Fibroblast of lung (primary cell): ENCODE data around the gene AKT1.

Experiments used
- EZH2 ChIP-seq: IDR thresholded peaks from 2 replicates; pipeline ENCODE4 v1.5.1; 2012; ENCODE audit warnings: low read length, control low read depth, mild to moderate bottlenecking; ENCODE audit errors: missing control alignments
- TF ChIP-seq, protein P1 (sequence below), 2 donors: IDR thresholded peaks in 1 of 2; conservative IDR thresholded peaks in 1 of 2; 1 replicate in 1 of 2; 2 replicates in 1 of 2; pipeline ENCODE4 v1.5.1; 2011 to 2012; ENCODE audit warnings: low read length in 2 of 2, control low read depth in 1 of 2, inconsistent platforms in 1 of 2, low read depth in 1 of 2, mild to moderate bottlenecking in 1 of 2

DNA sequence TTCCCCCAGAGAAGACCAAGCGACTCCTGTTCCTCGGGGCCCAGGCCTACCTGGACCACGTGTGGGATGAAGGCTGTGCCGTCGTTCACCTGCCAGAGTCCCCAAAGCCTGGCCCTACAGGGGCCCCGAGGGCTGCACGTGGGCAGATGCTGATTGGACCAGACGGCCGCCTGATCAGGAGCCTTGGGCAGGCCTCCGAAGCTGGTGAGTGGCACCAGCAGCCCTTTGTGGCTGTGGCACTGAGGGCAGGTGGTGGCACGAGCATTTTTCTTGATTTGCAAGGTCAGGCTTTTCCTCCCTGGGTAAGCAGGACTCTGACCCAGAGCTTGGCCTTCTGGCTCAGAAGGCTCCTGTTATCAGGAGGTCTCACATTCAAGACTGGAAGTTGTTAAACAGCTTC is 39.9 kb downstream of the AKT1 start:
- TF ChIP-seq, protein P1, sequence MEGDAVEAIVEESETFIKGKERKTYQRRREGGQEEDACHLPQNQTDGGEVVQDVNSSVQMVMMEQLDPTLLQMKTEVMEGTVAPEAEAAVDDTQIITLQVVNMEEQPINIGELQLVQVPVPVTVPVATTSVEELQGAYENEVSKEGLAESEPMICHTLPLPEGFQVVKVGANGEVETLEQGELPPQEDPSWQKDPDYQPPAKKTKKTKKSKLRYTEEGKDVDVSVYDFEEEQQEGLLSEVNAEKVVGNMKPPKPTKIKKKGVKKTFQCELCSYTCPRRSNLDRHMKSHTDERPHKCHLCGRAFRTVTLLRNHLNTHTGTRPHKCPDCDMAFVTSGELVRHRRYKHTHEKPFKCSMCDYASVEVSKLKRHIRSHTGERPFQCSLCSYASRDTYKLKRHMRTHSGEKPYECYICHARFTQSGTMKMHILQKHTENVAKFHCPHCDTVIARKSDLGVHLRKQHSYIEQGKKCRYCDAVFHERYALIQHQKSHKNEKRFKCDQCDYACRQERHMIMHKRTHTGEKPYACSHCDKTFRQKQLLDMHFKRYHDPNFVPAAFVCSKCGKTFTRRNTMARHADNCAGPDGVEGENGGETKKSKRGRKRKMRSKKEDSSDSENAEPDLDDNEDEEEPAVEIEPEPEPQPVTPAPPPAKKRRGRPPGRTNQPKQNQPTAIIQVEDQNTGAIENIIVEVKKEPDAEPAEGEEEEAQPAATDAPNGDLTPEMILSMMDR (conservative IDR thresholded peaks at IDR 0.05 in 1 of 2, IDR thresholded peaks at IDR 0.05 in 1 of 2; ENCODE audit: low read depth in 1 of 2, low read length in 2 of 2) = no peak
- no peak for TF ChIP-seq EZH2
